ENCODE measurements around the gene HOTAIR.

HOTAIR gene

GRCh38 chr12:53988541-53989226, 13.9 kb upstream of the HOTAIR start:
- DNase-seq (ENCODE audit: low read depth in 2 of 2) = no peak

DNA sequence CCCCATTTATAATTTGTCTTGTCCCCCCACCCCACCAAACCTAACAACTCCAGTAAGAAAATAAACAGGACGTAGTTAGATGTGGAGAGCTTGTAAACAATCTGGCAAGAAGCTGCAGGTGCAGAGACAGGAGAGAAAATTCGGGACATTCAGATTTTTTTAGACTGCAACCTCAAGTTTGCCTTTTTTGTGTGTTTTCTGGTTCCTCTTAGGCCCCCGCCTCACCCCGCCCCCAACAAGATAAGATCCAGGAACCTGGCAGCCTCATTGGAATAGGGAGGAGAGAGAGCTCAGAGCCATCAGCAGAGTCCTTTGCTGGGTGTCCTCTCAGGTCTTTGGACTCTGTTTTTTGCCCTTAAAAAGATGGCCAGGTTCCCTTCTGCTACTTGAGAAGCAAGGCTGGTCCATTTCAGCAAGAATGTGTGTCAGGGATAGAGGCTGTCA, 13.1 kb upstream of the HOTAIR start:
- no peak for DNase-seq (ENCODE audit: low read depth in 2 of 2)

DNA sequence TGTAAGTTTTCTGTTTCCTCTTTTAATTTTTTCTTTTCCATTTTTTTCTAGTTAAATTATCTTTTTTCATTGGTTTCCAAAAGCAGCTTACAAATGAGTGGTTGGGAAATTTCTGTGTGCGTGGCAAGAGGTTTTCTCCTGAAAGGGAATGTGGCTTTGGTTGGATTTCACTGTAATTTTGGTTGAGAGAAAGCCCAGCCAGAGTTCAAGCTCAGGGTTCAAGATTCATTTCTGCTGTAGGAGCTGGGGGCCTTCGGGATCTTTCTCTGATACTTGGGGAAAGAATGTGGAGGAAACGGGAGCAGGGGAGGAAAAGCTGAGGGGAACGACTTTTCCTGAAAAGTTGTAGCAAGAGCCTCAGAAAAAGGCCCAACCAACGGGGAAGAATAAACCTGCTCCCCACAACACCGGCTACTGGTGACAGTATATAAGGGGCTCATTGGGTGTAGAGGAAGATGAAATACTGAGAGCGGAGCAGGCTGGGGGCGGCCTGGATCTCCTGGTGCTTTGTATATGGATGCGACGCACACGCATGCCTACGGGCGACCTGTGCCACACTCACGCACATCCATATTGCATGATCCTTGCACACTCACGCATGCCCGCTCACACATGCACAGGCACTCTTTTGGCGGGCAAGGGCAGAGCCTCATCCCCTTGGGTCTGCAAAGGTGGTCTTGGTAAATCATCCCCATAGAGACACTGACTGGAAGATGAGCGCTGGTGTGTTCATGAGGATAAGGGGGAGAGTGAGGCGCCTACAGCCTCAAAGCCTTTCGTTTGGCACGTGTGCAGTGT, 12.1 kb upstream of the HOTAIR start:
- DNase-seq (ENCODE audit: low read depth in 2 of 2) = no peak

DNA sequence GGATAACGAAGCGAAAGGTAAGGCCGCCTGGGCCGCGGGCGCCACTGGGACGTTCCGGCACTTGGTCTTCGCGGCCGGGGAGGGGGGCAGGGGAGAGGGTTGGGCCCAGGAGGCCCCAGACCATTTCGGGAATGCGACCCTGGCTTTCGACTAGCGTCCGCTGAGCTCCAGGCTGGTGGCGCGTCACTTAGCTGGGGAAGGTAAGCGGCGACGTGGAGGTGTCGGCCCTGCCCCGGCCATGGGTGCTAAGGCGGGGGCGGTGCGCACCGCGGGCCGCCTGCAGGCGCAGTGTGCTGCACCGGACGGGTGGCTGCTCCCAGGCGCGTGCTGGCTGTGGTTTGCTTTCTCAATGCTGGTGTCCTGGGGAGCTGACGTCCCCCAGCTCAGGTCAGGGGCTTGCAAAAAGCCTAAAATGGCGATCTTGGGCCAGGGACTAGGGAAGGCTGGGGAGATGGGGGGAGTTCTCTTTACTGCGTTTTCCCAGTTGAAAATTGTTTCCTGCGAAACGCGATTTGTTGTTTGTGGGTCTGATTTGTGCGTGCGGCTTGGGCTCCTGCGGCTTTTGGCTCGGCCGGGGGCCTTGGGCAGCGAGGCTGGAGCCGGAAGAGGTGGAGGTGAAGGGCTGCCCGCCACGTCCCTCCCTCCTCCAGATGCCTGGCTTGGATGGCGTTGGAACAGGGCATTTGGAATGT, 11.4 kb upstream of the HOTAIR start:
- DNase-seq (ENCODE audit: low read depth in 2 of 2) = no peak

DNA sequence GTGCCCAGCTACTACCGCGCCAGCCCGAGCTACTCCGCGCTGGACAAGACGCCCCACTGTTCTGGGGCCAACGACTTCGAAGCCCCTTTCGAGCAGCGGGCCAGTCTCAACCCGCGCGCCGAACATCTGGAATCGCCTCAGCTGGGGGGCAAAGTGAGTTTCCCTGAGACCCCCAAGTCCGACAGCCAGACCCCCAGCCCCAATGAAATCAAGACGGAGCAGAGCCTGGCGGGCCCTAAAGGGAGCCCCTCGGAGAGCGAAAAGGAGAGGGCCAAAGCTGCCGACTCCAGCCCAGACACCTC, 10.9 kb upstream of the HOTAIR start:
- no peak for DNase-seq (ENCODE audit: low read depth in 2 of 2)

DNA sequence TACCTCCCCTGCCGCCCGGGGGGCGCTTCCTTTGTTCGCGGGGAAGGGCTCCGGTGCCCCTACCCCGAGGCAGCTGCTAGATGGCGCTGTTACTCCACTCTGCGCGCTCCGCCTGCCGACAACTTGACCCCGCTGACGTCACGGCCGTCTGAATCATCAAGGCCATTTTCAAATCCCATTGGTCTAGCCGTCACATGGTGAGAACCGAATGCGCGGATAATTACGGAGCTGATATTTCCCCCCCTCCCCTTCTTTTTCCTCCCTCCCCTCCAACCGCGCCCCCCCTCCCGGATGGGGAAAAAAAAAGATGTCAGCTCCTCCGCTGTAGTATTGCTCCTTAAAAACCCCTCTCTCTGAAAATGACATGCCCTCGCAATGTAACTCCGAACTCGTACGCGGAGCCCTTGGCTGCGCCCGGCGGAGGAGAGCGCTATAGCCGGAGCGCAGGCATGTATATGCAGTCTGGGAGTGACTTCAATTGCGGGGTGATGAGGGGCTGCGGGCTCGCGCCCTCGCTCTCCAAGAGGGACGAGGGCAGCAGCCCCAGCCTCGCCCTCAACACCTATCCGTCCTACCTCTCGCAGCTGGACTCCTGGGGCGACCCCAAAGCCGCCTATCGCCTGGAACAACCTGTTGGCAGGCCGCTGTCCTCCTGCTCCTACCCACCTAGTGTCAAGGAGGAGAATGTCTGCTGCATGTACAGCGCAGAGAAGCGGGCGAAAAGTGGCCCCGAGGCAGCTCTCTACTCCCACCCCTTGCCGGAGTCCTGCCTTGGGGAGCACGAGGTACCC, 10.3 kb upstream of the HOTAIR start, which contains the start of gene HOXC10:
TSS of gene HOXC10 (plus strand) at position 246 of the 791 bp plus-strand sequence. CDS start at position 360, 114 bp downstream.
- DNase-seq (ENCODE audit: low read depth in 2 of 2) = peak; percentile 54 to 78

GRCh38 chr12:53983950-53984572, 9.3 kb upstream of the HOTAIR start:
- DNase-seq (ENCODE audit: low read depth in 2 of 2) = no peak

GRCh38 chr12:53983568-53983949, 8.8 kb upstream of the HOTAIR start:
- no peak for DNase-seq (ENCODE audit: low read depth in 2 of 2)

- no peak for DNase-seq (ENCODE audit: low read depth in 2 of 2)
These were observed 8.2 kb upstream of the HOTAIR start for GRCh38 chr12:53982648-53983567.

DNA sequence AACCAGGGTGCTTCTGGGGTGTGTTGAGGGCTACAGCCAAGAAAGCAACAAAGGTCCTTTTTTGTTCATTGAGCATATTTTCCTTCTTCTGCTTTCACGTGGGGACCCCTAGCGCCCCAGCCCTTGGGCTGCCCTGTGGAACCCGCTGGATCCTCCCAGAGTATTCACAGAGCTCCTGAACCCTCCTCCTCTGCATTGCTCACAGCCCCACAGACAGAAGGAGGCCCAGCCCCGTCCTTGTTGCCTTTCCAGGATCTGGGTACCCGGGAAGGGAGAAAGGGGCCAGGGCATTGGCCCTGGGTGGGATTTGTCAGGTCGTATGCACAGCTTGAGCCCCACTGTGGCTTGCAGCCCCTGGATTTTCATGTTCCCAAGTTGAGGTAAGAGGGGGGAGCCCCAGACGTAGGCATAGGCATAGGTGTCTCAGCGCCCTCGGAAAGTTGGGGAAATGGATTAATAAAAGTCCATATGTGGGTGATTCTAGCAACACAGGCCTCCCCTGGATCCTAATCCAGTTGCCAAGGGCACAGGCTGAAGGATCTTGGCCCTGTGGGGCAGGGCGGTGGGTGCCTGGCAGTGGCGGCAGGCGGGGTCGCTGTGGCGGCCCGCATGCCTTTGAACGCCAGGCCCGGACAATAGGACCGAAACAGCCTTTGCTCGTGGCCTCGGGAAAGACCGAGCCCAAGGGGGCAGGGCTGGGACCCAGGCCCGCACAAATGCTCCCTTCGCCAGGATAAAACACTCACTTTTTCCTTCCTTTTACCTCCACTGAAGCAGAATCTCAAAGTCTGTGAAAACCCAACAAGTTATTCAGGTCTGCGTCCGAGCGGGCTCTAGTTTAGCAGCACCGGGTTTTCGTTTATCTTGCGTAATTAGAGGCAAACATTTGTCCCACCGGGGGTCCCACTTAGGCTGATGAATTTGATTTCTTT, 7.1 kb upstream of the HOTAIR start:
- no peak for DNase-seq (ENCODE audit: low read depth in 2 of 2)

- no peak for DNase-seq (ENCODE audit: low read depth in 2 of 2)
These were observed 6.2 kb upstream of the HOTAIR start for GRCh38 chr12:53980802-53981496.

GRCh38 chr12:53980104-53980801, 5.5 kb upstream of the HOTAIR start:
- DNase-seq (ENCODE audit: low read depth in 2 of 2) = no peak

DNA sequence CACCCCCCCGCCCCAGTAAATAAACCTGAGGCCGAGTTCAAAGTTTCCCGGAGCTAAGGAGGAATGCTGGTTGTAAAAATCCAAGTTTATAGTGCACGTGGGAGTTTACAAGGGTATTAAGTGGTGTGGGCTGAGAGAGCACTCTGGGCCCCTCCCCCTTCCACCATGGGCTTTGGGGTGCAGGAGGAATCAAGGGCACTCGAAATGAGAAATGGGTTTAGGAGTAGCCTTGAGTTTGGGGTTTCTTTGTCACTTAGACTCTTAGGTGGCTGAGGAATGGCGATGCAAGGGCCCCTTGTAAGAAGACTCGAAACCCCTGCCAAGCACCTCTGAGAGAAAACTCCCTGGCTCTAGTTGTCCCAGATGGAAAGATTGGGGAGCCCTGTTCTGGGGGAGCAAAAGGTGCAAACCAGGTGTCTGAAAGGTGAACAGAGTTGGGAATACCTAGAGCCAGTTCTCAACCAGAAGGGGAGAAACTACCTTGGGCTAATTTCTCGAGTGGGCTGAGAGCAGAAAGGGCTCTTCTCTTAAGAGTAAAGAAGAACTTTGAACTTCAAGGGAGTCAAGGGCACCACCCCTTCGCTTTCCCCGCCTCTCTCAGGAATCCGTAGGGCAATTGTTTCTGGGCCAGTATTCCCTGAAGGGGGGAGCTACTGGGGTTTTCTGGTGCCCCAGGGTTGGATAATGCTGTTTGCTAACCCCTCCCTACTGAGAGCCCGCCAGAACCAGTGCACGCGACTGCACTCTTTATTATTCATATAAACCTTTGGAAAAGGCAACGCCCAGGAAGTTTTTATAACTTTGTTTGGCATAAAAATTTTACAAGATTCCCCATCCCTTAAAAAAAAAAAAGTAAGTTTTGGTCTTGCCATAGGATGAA, 4.0 kb upstream of the HOTAIR start:
- DNase-seq (ENCODE audit: low read depth in 2 of 2) = no peak

- no peak for DNase-seq (ENCODE audit: low read depth in 2 of 2)
These were observed 3.1 kb upstream of the HOTAIR start for GRCh38 chr12:53977596-53978445.

- no peak for DNase-seq (ENCODE audit: low read depth in 2 of 2)
These were observed 2.3 kb upstream of the HOTAIR start for GRCh38 chr12:53976823-53977595.
